Measurements from ENCODE around the gene CNTRL.

GRCh38 chr9:121216271-121216805, 141.6 kb downstream of the CNTRL start:
- TF ChIP-seq CTCF (conservative IDR thresholded peaks at IDR 0.05 in 1 of 2, IDR thresholded peaks at IDR 0.05 in 1 of 2; ENCODE audit: low read depth in 1 of 2, low read length in 2 of 2) (no peak), EZH2 (IDR thresholded peaks at IDR 0.05; ENCODE audit: low read length, missing control alignments) (no peak)
